GM19438 (cell line): ENCODE results near the gene CDH11.

Experiments used
- ATAC-seq: cut with Tn5 transposase; IDR thresholded peaks from one replicate; pipeline ENCODE4 v1.9.1; 2021; ENCODE audit warnings: low read depth; ENCODE audit not compliant: unreplicated experiment

The CDH11 gene

DNA sequence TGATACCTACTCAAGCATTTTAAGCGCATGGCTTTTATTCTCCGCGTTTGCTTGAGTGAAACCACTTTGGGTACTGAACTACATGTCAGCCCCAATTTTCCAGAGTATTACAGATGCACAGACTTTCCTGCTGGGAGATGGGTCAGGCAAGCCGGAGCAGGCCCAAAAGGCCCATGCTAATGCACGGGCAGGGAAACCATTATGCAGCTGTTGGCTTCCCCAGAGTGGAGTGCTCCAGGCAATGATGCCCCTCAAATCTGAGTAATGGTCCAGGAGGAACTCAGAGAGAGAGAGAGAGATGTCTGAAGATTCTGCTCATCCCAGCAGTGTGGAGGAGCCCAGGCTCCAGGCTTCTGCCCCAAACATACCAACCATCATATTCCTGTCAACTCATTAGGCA lies 80.2 kb downstream of the CDH11 start:
- no peak for ATAC-seq

DNA sequence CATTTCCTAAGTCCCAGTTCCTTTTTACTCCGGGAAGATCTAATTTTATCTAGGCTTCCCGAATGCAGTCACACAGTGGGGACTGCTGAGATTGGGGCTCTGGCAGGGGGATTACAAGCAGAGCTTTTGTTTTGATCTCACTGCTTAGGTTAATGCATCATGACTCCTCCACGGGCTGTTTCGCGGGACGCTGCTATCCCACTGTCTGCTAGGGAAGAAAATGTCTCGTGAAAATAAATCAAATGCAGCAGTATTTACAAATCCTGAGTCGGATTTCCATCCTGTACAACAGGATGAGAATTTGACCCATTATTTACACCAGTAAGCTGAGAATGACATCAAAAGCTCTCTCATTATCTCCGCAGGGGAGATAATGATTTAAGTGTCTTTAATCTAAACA lies 83.8 kb downstream of the CDH11 start:
- no peak for ATAC-seq

DNA sequence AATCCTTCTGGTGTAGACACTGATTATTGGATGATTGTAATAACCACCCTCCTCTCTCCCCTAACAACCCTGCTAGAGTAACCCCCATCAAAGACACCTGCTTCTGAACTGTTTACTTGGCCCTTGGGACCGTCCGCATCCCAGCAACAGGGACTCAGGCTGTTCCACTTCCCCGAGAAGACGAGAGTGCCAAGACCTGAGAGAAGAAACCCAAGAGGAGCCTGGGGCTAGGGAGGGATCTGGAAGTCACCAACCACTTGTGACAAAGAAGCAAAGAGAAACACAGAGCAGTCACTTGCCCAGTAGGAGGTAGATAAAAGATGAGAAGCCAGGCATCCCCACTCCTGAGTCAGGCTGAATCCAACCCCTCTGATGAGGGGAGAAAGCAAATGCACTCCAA lies 84.3 kb downstream of the CDH11 start:
- no peak for ATAC-seq

DNA sequence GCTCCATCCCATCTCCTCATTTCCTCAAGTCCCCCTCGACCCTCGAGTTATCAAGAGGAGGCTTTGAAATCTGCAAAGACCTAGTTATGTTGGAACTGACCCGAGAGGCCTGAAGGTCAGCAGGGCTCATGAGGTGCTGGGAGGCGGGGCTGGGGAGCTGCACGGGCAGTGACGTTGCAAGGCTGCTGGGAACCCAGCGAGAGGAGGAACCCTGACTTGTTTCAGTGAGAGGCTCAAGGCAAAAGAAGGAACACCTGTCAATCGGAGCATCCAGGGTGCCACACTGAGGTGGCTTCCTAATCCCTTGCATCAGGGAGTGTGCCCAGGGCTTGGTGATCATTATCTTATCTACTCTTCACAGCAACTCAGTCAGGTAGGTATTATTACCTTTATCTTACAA lies 86.9 kb downstream of the CDH11 start:
- ATAC-seq = no peak

DNA sequence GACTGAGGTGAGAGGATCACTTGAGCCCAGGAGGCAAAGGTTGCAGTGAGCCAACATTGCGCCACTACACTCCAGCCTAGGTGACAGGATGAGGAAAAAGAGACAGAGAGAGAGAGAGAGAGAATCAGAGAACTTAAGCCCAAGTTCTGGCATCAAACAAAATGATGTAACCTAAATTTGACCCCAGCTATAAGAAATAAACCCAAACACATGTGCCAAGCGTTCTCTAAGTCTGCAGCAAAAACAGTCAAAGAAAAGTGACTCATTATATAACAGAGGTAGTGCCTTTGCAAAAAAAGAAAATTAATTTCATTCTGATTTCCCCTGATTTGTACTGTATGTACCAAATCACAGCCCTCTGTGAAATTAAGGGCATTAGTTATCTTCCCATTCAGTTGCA lies 89.5 kb downstream of the CDH11 start:
- ATAC-seq = no peak

DNA sequence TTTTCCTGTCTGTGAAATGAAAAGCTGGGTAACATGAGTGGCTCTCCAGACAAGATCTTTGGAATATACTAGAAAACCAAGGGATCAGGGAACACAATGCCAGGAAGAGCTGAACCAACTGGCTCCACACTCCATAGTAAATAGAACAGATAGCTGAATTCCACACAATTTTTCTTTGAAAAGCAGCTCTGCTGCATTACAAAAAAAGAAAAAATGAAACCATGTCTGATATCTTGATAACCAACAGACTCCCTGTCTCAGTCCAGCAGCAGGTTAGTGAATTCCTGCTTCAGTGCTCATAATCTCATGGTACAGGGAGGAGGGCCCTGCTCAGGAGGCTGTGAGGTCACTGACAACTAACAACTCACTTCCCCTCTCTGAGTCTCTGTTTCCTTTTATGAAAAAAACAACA lies 97.1 kb downstream of the CDH11 start:
- no peak for ATAC-seq

DNA sequence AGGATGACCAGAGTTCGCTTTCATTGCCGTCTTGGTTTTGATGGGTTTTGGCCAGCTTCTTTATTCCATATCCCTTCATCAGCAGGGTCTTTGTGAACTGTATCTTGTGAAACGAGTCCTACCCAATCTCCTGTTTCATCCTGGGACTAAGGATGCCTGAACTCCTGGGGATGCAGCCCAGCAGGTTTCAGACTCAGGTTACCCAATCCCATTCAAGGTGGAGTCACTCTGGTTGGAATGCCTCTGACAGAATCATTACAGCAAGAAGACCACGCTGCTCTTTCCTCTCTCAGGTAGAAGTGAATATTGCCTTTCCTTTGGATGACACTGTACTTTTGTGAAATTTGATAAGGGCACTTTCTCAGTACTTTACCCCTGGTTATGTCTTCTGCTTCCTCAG lies 98.1 kb downstream of the CDH11 start:
- ATAC-seq = no peak

DNA sequence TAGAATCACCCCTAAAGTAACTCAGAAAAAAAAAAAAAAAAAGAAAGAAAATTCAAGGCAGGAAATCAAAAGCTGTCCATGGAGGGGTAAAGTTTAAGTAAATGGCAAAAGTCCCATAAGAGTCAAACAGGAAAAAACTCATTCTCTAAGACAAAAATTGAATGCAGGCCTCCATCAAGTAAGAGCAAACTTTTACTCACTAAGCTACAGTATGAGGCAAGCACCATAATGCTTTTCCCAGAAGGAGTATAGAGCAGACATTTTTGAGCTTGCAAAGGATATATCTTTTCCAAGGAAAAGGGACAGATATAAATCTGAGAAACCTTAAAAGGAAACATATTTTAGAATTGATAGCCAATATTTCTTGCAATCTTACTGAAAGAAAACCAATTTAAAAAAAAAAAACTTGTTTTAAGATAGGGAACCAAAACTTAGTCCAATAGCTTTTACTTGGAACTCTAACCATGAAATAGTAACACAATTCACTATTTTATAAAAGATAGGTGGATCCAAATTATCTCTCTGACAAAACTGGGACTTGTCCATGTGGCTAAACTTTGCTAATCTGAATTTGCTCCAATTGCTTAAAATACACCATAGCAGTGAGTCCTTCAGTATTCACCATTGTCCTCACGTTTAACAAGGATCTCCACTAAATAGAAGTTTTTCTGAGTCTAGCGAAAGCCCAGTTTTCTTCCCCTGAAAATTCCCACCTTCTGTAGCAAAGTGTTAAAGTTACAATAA lies 99.8 kb downstream of the CDH11 start:
- no peak for ATAC-seq

DNA sequence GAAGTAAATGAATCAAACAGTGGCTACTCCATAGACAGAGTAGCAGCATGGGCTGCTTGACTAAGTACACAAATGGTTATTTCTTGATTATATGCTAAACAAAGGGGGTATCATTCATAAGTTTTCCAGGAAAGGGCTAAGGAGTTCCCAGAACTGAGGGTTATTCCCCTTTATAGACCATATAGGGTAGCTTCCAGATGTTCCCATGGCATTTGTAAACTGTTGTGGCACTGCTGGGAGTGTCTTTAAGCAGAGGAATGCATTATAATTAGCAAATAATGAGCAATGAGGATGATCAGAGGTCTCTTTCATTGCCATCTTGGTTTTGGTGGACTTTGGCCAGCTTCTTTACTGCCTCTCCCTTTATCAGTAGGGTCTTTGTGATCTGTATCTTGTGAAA lies 105.1 kb downstream of the CDH11 start:
- ATAC-seq = no peak

DNA sequence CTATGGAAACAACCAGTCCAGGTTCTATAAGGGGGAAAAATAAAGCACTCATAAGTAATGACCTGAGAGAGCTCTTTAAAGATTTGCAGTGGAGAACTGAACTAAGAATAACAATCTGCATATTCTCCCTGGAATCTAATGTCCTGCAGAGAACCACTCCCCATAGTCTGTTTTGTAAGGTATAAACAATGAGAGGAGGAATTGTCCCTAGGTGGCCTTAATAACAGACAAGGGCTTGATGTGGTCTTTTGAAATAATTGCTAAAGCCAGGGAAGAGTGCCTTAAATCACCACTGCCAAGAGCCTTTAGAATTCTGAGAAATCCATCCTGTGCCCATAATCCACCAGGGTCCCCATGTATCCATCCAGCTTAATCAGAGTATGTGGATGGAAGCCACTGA lies 106.3 kb downstream of the CDH11 start:
- no peak for ATAC-seq

DNA sequence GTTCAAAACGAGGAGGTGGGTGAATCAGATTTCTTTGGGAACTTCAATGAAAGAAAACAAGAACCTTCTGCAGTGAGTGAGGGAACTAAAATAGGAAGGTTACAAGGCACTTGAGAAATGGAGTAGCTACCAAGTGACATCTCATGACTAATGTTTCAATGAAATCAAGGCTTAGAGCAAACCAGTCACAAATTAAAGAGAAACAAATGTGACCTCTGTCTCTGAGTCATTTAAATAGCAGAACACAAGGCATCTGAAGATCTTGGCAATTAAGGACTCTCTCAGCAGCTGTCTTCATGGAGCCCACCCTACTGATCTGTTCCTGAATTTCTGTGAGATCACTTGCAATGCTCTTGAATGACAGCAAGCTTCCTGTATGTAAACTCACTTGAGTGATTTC lies 109.5 kb downstream of the CDH11 start:
- no peak for ATAC-seq

DNA sequence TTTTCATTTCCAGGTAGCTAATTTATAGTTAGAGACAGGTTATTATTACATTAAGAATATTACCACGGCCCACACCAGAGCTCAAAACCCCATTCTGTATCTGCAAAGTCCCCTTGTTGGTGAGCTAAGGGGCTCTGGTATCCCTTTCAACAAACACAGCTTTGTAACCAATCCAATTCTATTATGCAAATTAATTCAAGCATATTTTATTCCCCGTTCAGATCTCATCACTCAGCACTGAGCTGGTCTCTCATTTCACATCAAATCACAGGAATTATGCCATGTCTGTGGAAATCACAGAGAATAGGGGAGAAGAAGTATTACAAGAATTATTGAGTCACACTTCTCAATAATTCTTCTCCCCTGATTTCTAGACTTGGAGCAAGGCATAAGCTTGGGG lies 111.7 kb downstream of the CDH11 start:
- no peak for ATAC-seq

DNA sequence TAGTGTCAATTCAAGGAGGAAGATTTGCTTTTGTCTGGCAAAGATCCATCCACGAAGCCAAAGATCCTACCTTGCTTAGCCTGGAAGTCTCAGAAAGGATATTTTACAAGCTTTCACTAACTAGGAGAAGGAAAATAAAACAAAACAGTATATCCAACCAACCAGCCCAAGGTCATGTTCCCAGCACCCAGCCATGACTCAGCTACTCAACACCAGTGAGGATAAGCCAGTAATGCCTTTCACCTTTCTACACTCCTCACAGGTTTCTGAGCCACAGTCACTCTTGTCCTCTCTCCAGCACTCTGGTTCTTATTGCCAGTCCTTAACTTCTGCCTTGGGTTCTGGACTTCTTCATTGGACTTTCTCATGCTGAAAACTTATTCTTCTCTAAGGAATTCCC lies 116.2 kb downstream of the CDH11 start:
- no peak for ATAC-seq

DNA sequence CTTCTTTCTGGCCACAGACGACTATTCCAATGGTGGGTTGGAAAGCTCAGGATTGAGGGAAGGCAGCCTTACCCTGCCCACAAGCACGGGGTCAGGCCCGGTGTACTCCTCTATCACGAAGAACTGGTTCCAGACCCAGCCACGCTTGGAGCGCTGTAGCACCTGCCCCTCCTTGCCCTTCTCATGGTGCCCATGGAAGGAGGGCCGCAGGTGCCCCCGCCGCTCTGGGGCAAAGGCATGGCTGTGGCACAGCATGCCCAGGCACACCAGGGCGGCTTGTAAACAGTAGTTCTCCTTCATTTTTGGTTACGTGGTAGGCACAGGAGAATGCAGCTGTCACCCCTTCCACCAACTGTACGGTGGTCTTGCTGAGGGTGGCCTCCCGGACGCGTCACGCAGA lies 117.3 kb downstream of the CDH11 start:
- no peak for ATAC-seq

DNA sequence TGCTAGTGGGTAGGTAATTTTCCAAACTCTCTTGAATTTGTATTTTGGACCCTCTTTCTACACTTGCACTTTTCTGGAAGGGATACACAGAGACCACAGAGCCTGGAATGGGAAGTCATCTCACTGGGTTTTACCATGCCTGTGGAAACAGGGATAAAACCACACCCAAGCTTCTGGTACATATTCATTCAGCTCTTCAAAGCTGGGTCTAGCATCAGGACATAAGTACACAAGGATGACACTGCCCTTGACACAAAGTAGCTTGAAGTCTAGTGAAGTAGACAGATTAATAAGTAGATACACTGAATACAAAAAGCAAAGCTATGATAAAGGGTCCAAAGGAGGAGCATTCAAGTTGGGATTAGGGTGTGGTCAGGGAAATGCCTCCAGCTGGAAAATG lies 118.2 kb downstream of the CDH11 start:
- ATAC-seq = no peak

DNA sequence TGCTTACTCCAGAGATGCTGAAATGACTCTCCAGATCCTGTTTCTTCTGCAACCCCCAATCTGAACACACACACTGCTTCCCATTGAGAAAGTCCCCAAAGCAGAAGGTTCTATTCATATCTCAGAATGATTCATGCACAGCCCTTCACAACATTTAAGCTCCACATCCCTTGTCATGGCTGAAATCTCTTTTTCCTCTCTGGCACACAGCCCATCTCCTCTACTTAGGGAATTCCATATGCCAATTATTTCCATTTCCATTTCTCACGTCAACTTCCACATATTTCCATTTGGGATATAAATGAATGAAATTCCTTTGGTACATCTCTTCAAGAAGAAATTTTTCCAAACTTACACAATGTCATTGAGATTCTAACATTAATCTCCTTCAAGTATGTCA lies 119.6 kb downstream of the CDH11 start:
- no peak for ATAC-seq

DNA sequence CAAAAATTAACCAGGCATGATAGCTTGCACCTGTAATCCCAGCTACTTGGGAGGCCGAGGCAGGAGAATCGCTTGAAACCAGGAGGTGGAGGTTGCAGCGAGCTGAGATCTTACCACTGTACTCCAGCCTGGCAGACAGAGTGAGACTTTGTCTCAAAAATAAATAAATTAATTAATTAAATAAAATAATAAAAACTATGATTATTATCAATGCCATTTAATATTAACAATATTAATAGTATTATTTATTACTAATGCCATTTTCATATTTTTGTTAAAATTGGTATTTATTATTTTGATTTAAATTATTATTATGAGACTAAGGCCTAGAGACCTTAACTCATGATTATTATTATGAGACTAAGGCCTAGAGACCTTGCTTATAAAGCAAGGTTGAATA lies 121.2 kb downstream of the CDH11 start:
- ATAC-seq = no peak

DNA sequence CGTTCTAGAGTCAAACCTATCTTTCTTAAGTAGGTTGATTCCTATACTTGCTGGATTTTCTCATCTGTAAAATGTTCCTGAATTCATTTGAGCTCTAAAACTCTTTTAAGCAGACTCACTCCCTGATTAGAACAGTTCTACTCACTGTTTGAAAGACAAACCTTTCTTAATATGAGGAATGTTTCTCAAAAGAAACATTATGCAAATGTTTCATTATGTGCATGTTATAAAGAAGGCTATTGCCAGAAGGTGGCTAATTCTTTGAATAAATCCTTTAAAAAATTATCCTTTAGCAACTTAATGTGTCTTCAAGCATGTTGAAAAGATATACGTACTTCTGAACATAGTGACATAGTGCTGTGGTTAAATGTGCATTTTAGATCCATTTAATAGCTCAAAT lies 124.1 kb downstream of the CDH11 start:
- ATAC-seq = no peak

DNA sequence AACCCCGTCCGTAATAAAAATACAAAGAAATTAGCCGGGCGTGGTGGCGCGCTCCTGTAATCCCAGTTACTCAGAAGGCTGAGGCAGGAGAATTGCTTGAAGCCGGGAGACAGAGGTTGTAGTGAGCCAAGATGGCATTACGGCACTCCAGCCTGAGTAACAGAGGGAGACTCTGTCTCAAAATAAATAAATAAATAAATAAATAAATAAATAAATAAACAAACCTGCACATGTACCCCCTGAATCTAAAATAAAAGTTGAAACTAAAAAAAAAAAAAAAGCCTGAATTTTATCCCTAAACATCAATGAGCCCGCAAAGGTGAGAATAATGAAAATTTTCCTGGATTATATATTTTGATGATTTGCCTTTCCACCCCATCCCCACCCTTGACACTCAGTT lies 124.7 kb downstream of the CDH11 start:
- ATAC-seq = no peak

DNA sequence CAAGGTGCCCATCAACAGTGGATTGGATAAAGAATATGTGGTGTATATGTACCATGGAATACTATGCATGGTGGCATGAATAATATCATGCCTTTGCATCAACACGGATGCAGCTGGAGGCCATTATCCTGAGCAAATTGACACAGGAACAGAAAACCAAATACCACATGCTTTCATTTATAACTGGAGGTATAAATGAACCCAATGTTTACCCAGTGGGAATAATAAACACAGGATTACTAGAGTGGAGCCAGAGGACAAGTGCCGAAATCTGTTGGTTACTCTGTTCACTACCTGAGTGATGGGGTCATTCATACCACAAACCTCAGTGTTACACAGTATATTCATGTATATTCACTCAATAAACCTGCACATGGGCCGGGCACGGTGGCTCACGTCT lies 125.2 kb downstream of the CDH11 start:
- no peak for ATAC-seq

DNA sequence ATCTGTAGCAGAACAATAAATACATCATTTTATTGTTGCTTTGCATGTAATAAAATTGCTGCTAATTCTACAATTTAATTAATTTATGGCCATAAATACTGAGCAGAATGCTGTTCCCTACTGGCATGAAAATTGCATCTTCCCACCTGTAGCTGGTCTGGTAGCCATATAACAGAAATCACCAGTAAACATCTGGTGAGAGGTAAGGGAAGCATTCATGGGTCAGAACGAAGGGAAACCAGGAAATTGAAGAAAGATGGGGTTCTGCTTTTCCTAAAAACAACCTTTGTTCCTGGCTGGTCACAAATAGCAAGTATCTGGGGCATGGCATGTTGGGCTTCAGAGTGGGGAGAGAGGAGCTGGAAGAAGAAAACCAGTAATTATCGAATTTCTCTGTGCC lies 128.4 kb downstream of the CDH11 start:
- no peak for ATAC-seq

DNA sequence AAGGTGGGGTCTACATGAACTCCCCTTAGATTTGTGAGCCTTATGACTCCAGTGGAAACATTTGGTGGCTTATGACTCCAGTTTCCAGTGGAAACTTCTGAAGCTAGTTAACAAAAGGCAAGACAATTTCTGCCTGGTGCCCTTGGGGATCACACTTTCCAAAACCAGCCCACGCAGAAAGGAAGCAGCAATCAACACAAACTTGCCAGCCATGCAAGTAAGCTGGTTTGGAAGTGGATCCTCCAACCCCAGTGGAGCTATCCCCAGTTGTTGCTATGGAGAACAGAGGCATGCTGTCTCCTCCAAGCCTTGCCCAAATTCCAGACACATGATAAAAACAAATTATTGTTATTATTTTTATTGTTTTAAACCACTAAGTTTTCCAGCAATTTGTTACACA lies 130.9 kb downstream of the CDH11 start:
- no peak for ATAC-seq

DNA sequence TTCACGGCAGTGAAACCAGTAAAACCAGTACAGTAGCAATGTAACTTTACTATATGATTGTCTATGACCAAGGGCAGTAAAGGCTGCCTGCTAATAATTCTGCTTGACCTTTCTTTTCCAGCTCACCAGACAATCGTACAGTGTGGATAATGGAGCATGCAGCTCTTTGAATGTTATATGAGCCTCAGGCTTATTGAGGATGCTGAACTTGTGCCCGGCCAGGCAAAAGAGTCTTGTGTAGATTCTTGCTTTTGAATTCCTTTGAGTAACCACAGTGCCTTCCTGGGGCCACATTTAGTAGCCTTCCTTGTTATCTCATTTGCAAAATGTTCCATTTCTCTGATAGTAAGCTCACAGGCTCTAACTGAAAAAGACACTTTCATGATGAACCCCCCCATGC lies 131.8 kb downstream of the CDH11 start:
- no peak for ATAC-seq
